Measurements from ENCODE around the gene RGR. TPM values are rescaled to one million over a fixed set of nuclear protein-coding genes. Genes with fewer than 3 reads are reported as not detected.

Gene RGR, protein sequence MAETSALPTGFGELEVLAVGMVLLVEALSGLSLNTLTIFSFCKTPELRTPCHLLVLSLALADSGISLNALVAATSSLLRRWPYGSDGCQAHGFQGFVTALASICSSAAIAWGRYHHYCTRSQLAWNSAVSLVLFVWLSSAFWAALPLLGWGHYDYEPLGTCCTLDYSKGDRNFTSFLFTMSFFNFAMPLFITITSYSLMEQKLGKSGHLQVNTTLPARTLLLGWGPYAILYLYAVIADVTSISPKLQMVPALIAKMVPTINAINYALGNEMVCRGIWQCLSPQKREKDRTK
- not detected for total RNA-seq

DNA sequence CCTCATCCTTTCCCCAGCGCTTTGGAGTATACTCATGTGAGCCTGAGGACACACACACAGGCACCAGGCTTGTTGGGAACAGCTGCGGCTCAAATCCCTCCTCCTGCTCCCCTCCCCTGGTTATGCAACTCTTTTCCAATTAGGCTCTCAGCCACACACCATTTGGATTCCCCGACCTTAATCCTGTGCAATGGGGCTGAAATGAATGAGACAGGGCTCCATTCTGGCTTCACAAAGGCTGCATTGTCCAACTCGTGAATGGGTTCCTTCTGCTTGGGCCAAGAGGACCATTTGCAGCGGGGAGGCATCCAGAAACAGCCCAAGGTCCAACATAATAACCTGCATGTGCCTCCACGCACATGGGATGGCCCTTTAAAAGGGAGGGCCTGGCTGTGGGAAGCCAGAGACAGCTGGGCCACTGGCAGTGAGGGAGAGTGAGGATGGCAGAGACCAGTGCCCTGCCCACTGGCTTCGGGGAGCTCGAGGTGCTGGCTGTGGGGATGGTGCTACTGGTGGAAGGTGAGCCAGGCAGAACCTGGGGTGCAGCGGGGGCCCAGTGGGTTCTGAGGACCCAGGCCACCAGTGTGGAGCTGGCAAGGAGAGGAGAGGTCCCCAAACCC is at the start of gene RGR:
RGR (plus strand) TSS at position 403 of the 620 bp plus-strand sequence; CDS start at position 441, 38 bp downstream.
- H3K27me3 Mint-ChIP-seq: peaks cover 6% of the 10 kb centered on the region
- H3K36me3 Mint-ChIP-seq: no peaks in the 10 kb centered on the region
- no peak for ATAC-seq (ENCODE audit: low read depth)
- POLR2A ChIA-PET: no interaction called here
- no peak for DNase-seq
- H3K27ac Mint-ChIP-seq: no peak within 1 kb of the TSS
- H3K4me1 Mint-ChIP-seq: no peaks in the 10 kb centered on the region
- no peak within 1 kb of the TSS for H3K4me3 Mint-ChIP-seq
- H3K9me3 Mint-ChIP-seq: no peaks in the 10 kb centered on the region

DNA sequence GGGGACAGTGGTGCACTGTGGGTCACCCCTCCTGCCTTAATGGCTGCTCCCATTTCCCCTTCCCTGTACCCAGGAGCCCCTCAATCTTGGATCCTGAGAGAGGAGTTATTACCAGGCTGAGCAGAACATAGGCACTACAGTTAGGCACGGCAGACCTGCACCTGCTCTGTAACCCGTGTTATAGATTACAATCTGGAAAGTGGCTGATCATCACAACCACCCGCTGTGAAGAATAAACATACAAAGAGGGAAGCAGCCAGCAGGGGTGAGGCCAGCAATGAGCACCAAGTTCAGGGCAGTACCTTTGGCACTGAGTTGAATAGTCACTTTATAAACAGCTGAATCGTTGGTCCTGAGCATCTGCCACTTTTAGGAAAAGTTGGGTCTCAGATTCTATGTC is 48.8 kb upstream of the RGR start:
- POLR2A ChIA-PET: no interaction called here
- H3K9me3 Mint-ChIP-seq: no peaks in the 10 kb centered on the region
- no peak overlapping the region for H3K27ac Mint-ChIP-seq
- H3K36me3 Mint-ChIP-seq: no peaks in the 10 kb centered on the region
- DNase-seq (no peak), ATAC-seq (ENCODE audit: low read depth) (no peak)
- H3K4me1 Mint-ChIP-seq: peaks cover 7% of the 10 kb centered on the region
- no peak overlapping the region for H3K4me3 Mint-ChIP-seq
- H3K27me3 Mint-ChIP-seq: peaks cover 43% of the 10 kb centered on the region

DNA sequence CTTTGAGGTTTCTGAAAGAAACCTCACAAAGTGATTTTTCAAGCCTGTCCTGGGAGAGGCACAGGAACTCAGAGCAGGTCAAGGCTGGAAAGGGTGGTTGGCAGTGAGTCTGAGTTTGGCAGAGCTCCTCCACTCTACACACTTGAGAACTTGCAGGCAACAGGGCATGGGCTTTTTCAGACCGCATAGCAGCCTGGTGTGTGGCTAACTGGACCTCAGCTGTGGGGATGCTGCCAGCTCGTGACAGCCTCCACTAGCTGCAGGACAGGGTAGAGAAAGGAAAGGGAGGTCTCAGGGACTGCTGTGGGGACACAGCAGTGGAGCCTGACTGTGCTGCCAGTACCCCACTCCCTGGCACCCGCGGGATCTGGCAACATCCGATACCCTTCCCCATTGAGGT is 47.9 kb upstream of the RGR start:
- H3K9me3 Mint-ChIP-seq: no peaks in the 10 kb centered on the region
- no peaks in the 10 kb centered on the region for H3K36me3 Mint-ChIP-seq
- POLR2A ChIA-PET: no interaction called here
- H3K4me3 Mint-ChIP-seq: no peak overlapping the region
- peak; percentile 15 for DNase-seq
- no peak for ATAC-seq (ENCODE audit: low read depth)
- peaks cover 2% of the 10 kb centered on the region for H3K4me1 Mint-ChIP-seq
- H3K27me3 Mint-ChIP-seq: peaks cover 43% of the 10 kb centered on the region
- no peak overlapping the region for H3K27ac Mint-ChIP-seq

DNA sequence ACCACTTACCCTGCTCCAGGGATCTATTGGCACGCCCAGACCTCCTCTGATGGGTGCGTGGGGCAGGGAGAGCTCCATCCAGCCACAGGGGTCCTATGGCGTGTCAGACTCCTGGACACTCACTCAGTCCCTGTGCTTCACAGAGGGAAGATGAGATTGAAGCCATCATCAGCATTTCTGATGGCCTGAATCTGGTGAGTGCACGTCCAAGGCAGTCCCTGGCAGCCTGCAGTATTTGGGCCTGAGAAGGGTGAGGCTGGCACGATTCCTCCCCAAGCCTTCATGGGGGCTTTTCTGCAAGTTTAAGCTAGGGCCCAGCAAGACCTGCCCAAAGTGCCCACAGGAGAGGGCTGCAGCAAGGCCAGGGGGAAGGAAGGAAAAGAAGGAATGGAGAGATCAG is 47.2 kb upstream of the RGR start:
- peaks cover 43% of the 10 kb centered on the region for H3K27me3 Mint-ChIP-seq
- no peaks in the 10 kb centered on the region for H3K9me3 Mint-ChIP-seq
- ATAC-seq (ENCODE audit: low read depth) (no peak), DNase-seq (peak; percentile 9)
- no peaks in the 10 kb centered on the region for H3K36me3 Mint-ChIP-seq
- POLR2A ChIA-PET: interaction anchor here (0.6 kb wide), 1 partner anchor 142 kb away, joined by 4 read pairs; no protein-coding TSS in a partner anchor
- peaks cover 2% of the 10 kb centered on the region for H3K4me1 Mint-ChIP-seq
- no peak overlapping the region for H3K4me3 Mint-ChIP-seq
- H3K27ac Mint-ChIP-seq: no peak overlapping the region

DNA sequence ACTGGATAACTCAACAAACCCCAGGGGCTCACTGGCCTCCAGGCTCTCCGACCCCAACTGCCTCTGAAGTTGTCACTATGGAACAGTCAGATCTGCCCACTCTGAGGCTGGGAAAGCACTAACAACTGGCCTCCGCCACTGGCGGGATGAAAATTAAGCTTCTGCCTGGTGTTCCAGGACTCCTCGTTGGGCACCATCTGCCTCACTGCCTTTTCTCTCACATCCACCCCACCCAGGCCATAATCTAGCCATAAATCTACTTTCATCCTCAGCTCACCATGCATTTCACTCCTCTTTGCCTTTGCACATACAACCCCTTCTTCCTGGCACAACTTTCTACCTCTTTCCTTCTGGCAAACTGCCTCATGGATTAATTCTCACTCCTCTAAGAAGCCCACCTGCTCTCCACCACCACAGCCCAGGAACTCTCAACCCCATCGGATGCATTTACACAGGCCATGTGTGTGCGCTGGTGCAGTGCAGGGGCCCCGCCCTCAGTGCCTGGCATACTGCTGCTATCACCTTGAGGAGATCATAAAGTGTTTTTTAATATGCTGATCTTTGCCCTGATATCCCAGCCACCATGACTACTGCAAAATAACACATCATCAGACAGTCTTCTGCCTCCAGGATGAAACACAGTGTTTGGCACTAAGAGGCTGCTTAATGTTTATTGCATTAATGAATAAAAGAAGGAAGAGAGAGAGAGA is 46.5 kb upstream of the RGR start:
- no peak for ATAC-seq (ENCODE audit: low read depth)
- H3K4me1 Mint-ChIP-seq: peaks cover 2% of the 10 kb centered on the region
- DNase-seq: no peak
- no peaks in the 10 kb centered on the region for H3K9me3 Mint-ChIP-seq
- POLR2A ChIA-PET: interaction anchor here (0.6 kb wide), 1 partner anchor 141 kb away, joined by 4 read pairs; no protein-coding TSS in a partner anchor
- peaks cover 39% of the 10 kb centered on the region for H3K27me3 Mint-ChIP-seq
- no peak overlapping the region for H3K27ac Mint-ChIP-seq
- H3K36me3 Mint-ChIP-seq: no peaks in the 10 kb centered on the region
- no peak overlapping the region for H3K4me3 Mint-ChIP-seq

DNA sequence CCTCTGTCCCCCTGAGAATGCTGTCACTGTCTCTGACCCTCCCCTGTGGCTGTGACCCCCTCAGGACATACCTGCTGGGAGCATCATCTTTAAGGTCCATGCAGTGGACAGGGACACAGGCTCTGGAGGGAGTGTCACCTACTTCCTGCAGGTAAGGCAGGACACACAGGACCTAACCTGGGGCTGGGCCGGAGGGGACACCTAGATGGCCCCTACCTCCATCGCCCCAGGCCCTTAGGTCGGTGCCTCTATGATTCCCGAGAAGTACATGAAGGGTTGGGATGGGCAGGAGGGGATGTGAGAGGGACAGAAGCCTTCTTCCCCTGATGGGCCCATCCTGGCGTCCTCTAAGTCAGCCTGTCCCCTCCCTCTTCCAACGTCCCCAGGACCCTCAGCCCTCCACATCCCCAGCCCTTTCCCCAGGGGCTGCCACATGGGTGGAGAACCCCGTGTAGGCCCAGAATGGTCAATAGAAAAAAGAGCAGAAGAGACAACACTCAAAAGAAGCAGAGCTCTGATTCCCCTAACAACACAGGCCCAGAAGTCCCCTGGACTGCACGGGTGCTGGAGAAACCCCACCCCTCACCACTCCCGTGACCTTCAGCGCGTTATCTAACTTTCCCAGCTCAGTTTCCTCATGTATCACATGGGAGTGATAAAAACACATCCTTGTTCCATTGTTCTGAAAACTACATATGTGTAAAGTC is 44.2 kb upstream of the RGR start:
- POLR2A ChIA-PET: interaction anchor here (0.7 kb wide), 1 partner anchor 180 kb away, joined by 3 read pairs; no protein-coding TSS in a partner anchor
- no peak for ATAC-seq (ENCODE audit: low read depth)

DNA sequence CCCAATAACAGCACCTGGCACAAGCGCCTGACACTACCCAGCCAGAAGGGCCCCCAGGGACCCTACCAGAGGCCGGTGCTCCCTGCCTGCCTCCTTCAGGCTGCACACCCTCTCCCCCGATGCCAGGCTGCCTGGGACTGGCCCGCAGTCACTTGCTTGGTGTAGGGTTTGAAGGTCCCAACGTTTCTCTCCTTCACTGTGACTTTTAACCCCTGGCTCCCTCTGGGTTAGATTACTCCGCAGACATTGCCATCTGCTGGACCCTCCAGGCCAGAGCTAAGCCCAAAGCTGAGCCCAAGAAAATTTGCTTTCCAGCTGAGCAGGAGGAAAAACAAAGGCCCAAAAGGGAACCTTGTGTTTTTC is 43.6 kb upstream of the RGR start:
- DNase-seq: no peak
- Mint-ChIP-seq H3K9me3 (no peaks in the 10 kb centered on the region), H3K27ac (no peak overlapping the region), H3K4me1 (peaks cover 3% of the 10 kb centered on the region), H3K27me3 (peaks cover 17% of the 10 kb centered on the region), H3K4me3 (no peak overlapping the region), H3K36me3 (no peaks in the 10 kb centered on the region)
- ATAC-seq (ENCODE audit: low read depth): no peak
- POLR2A ChIA-PET: interaction anchor here (0.7 kb wide), 1 partner anchor 180 kb away, joined by 3 read pairs; no protein-coding TSS in a partner anchor

More for the DNA sequence above, 44.2 kb upstream of the RGR start:
- Mint-ChIP-seq H3K27me3 (peaks cover 22% of the 10 kb centered on the region), H3K9me3 (no peaks in the 10 kb centered on the region), H3K4me1 (peaks cover 3% of the 10 kb centered on the region), H3K36me3 (no peaks in the 10 kb centered on the region), H3K27ac (no peak overlapping the region), H3K4me3 (no peak overlapping the region)
- DNase-seq: no peak

DNA sequence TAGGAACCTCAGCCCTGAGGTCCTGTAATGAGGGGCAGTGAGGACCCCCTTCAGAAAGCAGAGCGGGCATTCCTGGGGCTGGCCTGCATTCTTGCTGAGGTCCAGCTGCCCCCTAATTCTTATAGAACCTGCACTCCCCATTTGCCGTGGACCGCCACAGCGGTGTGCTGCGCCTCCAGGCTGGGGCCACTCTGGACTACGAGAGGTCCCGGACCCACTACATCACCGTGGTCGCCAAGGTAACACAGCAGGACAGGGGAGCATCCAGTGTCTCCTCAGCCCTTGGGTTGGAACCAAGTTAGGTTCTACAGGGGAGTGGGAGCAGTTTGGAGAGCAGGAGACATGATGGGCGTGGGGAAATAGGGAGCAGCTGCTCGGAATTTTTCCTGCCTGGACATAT is 43.2 kb upstream of the RGR start:
- DNase-seq: no peak
- no peaks in the 10 kb centered on the region for H3K36me3 Mint-ChIP-seq
- no peak overlapping the region for H3K27ac Mint-ChIP-seq
- no peak overlapping the region for H3K4me3 Mint-ChIP-seq
- no peaks in the 10 kb centered on the region for H3K9me3 Mint-ChIP-seq
- POLR2A ChIA-PET: interaction anchor here (0.7 kb wide), 1 partner anchor 179 kb away, joined by 3 read pairs; no protein-coding TSS in a partner anchor
- peaks cover 3% of the 10 kb centered on the region for H3K4me1 Mint-ChIP-seq
- peaks cover 12% of the 10 kb centered on the region for H3K27me3 Mint-ChIP-seq
- ATAC-seq (ENCODE audit: low read depth): no peak

DNA sequence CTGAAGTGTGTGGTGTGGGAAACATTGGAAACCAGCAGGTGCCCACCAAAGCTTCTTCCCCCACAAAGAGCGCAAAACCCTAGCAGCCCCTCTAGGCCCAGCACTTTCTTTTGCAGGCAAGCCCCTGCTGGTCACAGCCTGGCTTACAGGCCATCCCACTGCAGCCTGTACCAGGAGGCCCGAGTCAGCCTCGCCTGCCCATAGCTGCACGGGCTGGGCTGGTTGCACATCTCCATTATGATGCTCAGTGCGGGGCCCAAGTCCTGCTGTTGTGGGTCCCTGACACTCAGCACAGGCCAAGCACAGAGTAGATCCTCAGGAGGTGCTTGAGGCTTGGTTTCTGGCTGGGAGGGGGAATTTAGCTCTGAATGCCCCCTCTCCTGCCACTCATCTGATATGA is 42.5 kb upstream of the RGR start:
- POLR2A ChIA-PET: no interaction called here
- Mint-ChIP-seq H3K27ac (no peak overlapping the region), H3K4me3 (no peak overlapping the region), H3K4me1 (peaks cover 3% of the 10 kb centered on the region), H3K27me3 (peaks cover 6% of the 10 kb centered on the region), H3K9me3 (no peaks in the 10 kb centered on the region), H3K36me3 (no peaks in the 10 kb centered on the region)
- DNase-seq: no peak
- no peak for ATAC-seq (ENCODE audit: low read depth)

DNA sequence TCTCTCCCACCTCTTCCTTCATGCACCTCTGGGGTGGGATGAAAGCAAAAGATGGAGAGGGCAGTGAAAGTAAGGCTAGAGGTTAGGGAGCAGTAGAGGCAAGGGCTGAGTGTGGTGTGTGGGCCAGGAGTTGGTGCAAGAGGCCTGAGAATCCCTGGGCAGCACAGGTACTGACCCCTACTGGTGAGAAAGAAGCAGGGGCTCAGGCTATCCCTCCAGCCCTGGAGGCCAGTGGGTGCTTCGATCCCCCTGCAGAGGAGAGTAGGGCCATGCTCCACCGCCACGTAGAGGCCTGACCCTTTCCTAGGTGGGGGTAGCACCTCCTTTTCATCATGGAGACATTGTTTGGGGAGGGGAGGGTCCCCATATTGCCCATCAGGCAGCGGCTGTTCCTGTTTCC is 40.7 kb upstream of the RGR start:
- Mint-ChIP-seq H3K27me3 (peaks cover 5% of the 10 kb centered on the region), H3K9me3 (no peaks in the 10 kb centered on the region), H3K4me3 (no peak overlapping the region), H3K36me3 (no peaks in the 10 kb centered on the region), H3K27ac (no peak overlapping the region), H3K4me1 (peaks cover 3% of the 10 kb centered on the region)
- ATAC-seq (ENCODE audit: low read depth): no peak
- POLR2A ChIA-PET: no interaction called here
- DNase-seq: no peak

DNA sequence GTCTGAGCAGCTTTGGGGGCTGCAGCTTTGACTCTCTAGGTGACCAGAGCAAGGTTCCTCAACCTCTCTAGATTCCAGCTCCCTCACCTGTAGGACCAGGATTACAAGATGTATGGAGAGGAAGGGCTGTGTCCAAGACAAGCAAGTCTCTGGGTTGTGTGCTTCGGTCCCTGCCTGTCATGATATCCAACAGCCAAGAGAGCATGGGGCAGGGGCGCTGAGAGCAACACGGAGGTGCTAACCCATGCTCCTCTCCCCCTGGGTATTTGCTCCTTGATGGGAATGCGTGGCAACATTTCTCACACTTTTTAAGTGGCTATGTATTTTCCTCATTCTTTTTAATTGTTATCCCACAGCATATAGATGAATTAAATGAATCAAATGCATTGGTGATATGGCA is 40.2 kb upstream of the RGR start:
- Mint-ChIP-seq H3K9me3 (no peaks in the 10 kb centered on the region), H3K4me1 (peaks cover 3% of the 10 kb centered on the region), H3K27me3 (peaks cover 5% of the 10 kb centered on the region), H3K27ac (no peak overlapping the region), H3K4me3 (no peak overlapping the region), H3K36me3 (no peaks in the 10 kb centered on the region)
- DNase-seq (no peak), ATAC-seq (ENCODE audit: low read depth) (no peak)
- POLR2A ChIA-PET: no interaction called here

DNA sequence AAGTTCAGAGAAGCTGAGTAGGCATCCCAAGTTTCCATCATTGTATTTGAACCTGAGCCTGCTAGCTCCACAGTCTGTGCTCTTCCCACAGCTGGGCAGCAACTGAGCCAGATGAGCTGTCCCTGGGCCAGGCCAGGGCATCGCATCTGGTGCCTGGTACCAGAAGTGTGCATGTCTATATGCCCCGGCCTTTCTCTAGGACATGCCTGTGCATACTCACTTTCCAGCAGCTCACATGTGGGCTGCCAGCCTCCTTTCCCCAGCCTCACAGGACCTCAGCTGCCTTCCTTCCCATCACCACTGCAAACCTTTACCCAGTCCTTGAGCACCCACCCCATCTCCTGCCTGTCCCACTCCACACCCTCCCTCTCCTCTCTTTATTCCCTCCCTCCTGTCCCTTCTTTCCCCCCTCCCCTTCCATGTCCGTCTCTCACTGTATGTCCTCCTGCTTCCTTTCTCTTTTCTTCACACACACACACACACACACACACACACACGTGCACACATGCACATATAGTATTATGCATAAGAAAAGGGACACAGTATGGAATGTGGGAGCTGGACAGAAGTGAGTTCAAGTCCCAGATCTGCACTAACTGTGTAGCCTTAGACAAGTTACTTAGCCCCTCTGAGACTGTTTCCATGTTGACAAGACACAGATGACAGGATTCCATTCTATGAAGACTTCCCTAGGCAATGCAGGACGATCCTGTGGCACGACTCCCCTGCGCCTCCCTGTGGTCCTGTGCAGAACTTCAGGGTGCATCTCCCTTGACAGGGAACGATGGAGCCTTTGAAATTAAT is 39.6 kb upstream of the RGR start:
- DNase-seq (peak; percentile 78), ATAC-seq (ENCODE audit: low read depth) (peak; percentile 80)
- Mint-ChIP-seq H3K4me3 (no peak overlapping the region), H3K9me3 (no peaks in the 10 kb centered on the region), H3K4me1 (peaks cover 3% of the 10 kb centered on the region), H3K27ac (no peak overlapping the region), H3K27me3 (peaks cover 5% of the 10 kb centered on the region), H3K36me3 (no peaks in the 10 kb centered on the region)
- POLR2A ChIA-PET: no interaction called here

Measured in activated naive CD8-positive, alpha-beta T cell treated with anti-CD3 and anti-CD28 coated beads, Interleukin-2, amount 10 ng/mL, durations not matched to agents 7 days and 5 days (primary cell).